CD4-positive, alpha-beta T cell treated with Interleukin-12 subunit alpha and Interleukin-12 subunit beta, for 1 hour (primary cell): ENCODE measurements around the gene TMPRSS11B.
A peak's percentile ranks its signal among the peaks of the same experiment; 100 is the strongest.
"Not testable (repeated sequence)": the region's sequence is repeated elsewhere in the genome, so short reads cannot be mapped to it uniquely, and the experiment has no call there.

Experiments
- DNase-seq: peaks from one replicate; pipeline ENCODE4 v3.0.0-alpha.2; 2020

TMPRSS11B gene, protein sequence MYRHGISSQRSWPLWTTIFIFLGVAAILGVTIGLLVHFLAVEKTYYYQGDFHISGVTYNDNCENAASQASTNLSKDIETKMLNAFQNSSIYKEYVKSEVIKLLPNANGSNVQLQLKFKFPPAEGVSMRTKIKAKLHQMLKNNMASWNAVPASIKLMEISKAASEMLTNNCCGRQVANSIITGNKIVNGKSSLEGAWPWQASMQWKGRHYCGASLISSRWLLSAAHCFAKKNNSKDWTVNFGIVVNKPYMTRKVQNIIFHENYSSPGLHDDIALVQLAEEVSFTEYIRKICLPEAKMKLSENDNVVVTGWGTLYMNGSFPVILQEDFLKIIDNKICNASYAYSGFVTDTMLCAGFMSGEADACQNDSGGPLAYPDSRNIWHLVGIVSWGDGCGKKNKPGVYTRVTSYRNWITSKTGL

DNA sequence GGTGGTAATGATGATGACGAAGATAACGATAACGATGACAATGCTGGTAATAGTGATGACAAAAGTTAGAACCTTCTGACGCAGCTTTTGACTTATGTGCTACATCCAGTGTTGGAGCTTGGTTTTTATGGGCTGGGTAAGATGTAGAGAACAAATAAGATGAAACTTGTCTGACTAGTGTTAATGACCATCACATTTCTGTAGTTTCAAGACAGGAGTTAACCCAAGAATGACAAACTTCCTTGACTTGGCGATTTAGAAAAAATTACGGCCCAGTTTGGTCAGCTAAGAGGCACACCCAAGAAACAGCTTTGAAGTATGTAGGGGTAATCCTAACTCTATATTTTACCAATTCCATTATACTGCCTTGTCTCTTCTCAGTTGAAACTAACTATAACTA, at the start of gene TMPRSS11B:
Gene TMPRSS11B (minus strand): TSS at position 101 of the 400 bp plus-strand sequence. CDS start 136 bp downstream, outside the sequence.
- no peak for DNase-seq

DNA sequence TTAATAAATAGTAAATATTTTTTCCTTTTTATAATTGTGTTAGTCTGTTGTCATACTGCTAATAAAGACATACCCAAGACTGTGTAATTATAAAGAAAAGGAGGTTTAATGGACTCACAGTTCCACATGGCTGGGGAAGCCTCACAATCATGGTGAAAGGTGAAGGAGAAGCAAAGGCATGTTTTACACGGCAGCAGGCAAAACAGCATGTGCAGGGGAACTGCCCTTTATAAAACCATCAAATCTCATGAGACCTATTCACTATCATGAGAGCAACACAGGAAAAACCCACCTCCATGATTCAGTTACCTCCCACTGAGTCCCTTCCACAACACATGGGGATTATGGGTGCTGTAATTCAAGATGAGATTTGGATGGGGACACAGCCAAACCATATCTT, 45.8 kb upstream of the TMPRSS11B start:
- no peak for DNase-seq

DNA sequence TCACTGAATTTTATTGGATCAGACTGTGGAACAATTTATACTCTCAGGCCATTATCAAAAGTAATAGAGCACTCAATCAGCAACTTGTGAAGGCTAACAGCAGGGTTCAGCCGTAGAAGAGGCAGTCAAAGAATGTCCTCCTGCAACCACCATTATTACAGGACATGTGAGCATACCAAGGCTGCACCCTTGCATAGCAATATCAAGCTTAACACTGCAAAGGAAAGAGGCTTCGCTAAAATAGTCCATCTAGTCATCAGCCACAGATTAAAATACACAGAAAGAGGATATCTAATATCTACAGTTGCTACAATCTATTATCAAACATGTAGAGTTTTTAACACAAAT, 42.9 kb upstream of the TMPRSS11B start:
- DNase-seq: no peak

DNA sequence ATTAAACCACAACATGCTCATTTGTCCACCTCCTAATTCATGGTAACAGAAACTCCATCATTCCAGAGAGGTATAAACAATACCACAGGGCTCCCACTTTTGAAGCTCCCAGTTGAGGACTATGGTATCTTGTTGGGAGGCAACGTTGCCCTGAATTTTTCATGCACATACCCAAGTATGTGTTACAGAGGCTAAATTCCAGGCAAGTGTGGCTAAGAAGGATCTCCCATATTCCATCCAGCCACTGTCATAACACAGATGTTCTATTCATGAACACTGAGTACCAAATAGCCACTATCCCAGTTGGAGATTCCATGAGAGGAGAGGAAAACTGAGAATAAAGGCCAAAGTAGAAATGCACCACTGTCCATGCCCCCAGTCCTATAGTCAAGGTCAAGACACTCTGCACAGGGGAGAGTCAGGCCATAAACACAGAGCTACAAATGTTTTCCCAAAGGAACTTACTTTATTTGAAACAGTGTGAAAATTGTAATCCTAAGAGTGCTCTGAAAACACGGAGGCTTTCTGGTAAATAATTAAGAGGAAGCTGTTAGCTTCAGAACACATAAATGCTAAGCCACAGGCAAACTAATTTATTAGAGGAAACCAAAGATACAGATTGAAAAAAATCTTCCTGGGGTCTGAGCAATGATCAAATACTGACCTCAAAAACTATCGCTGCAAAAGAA, 42.4 kb upstream of the TMPRSS11B start:
- no peak for DNase-seq

DNA sequence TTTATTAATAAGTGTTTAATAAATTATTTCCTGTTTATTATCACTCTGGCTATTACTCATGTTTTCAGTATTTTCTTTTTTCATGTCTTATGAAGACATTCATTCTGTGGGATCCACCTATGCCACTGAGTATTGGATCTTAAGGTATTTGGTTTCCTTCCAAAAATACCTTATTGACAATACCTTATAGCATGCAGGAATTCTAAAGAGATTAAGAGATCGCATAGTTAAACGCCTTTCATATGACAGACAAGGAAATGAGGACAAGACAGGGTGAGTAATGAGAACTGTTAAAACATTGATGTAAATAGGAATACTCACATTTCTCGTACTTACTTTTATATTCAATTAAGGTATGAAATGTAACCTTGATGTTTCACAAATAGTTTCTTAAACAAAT, 38.2 kb upstream of the TMPRSS11B start:
- no peak for DNase-seq

DNA sequence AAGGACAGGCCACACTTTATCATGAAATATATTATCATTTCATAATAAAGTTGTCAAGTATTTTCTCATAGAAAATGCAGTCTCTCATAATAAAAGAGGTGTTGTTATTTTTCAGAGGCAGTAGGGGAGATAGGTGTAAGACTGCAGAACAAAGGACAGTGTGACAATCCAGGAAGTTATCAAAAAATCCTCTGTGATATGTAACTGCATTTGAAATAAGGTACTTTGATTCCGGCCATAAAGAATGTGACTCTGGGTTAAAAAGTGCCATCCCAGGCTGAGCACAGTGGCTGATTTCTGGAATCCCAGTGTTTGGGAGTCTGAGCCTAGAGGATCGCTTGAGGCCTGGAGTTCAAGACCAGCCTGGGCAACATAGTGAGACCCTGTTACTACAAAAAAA, 37.6 kb upstream of the TMPRSS11B start:
- no peak for DNase-seq

DNA sequence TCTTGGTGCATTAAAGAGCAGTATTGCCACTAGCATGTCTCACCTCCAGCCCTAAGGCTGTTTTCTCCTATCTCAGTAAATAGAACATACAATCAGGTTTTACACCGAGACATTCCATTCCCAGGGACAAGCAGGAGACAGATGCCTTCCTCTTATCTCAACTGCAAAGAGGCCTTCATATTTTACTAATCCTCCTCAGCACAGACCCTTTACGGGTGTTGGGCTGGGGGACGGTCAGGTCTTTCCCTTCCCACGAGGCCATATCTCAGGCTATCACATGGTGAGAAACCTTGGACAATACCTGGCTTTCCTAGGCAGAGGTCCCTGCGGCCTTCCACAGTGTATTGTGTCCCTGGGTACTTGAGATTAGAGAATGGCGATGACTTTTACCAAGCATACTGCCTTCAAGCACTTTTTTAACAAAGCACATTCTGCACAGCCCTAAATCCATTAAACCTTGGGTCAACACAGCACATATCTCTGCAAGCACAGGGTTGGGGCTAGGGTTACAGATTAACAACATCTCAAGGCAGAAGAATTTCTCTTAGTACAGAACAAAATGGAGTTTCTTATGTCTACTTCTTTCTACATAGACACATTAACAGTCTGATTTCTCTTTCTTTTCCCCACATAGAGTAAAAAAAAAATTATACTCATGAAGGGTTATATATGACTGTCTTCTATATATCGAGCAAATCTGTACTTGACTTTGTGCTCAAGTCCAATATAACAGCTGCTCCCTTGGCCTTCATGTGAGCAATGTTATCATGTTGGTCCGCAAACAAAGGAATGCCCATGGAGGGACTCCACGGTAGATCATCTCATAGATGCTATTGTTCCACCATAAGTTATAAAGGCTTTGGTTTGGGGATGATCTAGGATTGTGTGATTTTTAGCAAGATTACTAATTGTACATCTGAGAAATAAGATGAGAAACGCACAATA, 36.6 kb upstream of the TMPRSS11B start:
- DNase-seq: not testable (repeated sequence)

DNA sequence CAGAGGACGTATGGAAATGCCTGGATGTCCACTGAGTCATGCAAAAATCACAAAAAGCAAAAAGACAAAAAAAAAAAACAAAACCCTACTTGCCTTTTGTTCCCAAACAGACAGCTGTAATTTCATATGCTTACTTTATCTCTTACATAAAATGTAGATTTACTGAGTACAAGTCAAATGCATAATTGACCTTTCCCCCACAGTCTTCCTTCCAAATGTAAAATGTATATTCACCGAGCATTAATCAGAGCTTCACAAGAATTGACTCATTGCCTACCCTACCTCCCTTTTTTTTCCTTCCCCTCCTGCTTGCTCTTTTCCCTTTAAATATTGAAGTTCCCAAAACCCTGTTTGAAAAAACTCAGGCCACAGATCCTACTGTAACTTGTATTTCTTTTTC, 32.5 kb upstream of the TMPRSS11B start:
- DNase-seq: no peak

DNA sequence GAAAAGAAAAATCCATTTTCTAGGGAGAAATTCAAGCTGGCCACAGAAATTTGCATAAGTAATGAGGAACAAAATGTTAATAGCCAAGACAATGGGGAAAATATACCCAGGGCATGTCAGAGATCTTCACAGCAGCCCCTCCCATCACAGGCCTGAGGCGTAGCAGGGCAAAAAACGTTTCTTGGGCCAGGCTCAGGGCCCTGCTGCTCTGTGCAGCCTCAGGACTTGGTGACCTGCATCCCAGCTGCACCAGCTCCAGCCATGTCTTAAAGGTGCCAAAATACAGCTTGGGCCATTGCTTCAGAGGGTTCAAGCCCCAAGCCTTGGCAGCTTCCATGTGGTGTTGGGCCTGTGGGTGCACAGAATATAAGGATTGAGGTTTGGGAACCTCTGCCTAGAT, 32.1 kb upstream of the TMPRSS11B start:
- DNase-seq: no peak

DNA sequence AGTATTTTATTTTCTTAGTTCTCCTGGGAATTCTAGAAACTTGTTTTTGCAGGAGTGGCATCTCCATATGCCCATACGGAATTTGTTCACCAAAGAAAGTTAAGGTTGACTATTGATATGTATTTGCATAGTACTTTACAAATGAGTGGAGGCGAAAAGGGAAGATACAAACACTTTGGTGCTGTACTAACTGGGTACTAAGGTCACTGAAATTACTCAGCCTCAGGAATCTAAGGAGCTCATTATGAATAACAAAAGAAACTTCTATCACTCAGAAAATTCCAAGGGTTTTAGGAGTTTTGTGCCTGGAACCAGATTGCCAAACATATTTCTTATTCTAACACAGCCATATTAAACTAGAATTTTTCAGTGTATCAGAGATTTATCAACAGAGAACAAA, 27.4 kb upstream of the TMPRSS11B start:
- no peak for DNase-seq

DNA sequence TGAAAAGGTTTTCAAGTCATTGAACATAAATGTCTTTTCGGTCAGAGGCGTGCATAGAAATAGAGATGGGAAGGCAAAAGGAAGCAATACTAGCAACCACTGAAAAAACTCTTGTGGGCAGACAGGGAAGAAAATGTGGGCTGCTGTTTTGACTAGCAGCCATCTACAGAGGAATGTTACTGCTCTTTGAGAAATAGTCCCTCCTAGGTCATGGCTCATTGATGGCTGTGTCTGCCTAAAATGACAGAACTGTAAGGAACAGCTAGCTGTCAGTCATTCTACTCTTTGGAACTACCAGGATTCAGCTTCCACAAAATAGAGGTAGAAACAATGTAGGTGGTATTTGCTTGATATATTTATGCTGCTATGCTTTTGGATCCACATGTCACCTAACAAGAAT, 26.9 kb upstream of the TMPRSS11B start:
- DNase-seq: no peak

DNA sequence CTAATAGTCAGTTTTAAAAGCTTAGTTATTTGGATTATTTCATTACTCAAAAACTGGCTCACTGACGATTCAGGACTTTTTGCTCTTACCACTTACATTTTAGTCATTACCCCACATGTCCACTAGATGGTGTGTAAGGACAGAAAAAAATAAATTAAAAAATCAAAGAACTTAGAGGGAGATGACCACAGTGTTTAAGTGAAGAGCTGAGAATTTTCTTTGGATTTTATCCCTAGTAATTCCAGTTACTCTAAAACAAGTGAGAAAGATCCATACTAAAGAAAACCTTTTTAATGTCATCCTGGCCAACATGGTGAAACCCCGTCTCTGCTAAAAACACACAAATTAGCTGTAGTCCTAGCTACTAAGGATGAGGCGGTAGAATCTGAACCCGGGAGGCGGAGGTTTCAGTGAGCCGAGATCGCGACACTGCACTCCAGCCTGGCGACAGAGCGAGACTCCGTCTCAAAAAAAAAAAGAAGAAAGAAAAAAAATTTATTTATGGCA, 26.4 kb upstream of the TMPRSS11B start:
- DNase-seq: peak; percentile 53

DNA sequence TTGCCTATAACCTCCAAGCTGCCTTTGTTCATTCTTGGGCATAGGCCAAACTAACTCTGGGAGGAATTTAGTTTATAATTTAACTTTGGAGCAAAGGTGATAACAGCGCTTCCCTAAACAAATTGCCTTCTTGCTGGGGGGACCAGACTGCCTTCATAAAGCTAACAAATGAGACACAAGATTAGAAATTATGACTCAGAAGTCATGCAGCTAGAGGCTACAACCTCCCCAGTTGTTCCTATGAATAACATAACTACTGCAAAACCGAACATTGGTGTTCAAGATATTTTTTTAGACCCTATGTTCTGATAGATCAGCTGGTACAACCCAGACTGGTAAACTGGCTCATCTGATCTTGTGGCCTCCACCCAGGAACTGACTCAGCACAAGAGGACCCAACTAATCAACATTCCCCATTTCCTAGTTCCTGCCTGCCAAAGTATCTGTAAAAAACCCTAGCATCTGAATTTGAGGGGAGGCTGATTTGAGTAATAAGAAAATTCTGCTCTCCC, 22.0 kb upstream of the TMPRSS11B start:
- no peak for DNase-seq

DNA sequence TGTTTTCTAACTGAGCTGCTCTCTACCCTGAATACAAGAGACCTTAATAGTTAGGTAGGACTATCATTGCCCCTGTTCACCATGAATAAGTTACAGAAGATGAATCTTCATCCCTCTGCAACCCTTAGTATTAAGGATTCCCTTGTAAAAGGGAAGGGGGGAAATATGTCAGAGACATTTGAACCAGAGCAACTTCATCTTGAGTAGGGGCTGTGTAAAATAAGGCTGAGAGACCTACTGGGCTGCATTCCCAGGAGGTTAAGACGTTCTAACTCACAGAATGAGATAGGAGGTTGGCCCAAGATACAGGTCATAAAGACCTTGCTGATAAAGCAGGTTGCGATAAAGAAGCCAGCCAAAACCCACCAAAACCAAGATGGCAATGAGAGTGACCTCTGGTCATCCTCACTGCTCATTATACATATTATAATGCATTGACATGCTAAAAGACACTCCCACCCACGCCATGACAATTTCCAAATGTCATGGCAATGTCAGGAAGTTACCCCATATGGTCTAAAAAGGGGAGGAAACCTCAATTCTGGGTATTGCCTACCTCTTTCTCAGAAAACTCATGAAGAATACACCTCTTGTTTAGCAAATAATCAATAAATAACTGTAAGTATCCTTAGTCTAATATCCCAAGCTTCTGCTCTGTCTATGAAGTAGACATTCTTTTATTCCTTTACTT, 19.5 kb upstream of the TMPRSS11B start:
- no peak for DNase-seq

DNA sequence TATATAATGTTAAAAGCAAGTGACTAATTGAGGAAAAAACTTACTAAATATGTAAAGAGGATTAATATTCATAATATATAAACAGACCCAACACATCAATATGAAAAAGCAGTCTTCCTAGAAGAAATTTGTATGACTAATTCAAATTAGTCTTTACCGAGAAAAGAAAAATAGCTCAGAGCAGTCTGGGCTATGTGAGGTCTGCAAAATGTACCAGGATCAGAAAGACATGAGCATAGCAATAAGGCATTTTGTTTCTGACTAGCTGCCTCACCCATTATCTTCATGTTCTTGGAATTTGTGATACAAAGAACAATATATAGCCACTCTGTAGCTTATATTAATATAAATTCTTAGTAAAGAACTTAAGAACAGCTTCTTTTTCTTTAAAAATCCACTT, 13.7 kb upstream of the TMPRSS11B start:
- no peak for DNase-seq

DNA sequence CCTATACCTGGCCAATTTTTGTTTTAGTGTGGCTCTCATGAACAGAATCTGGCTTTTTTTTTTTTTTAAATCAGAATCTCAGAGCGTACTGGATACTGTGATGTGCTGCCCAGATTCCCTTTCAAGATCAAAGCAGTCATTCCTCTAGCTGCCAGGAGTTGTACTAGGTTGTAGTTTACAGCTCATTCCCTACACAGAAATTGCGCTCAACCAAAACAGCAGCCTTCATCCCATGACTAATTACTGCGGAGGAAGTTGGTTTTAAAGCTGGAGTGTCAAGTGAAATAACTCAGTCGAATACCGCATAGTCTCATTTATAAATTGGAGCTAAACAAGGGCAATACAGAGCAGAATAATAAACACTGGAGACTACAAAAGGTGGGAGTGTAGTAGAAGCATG, 12.2 kb upstream of the TMPRSS11B start:
- no peak for DNase-seq

DNA sequence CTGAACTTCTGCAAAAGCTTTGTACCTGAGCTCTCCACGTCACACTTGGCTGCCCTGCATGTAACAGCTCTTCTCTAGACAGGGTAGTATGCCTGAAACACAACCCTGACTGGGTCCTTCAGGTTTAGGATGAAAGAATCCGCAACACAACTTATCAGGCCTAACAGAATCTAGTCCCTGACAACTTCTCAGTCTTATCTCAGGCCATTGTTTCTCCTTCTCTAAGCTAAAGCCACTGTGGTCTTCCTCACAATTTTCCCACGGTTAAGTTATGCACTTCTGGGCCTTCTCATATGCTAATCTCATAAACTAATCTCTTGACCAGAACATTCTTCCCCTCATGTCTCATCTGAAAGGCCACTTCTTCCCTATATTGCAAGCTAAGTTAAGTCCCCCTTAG, 10.8 kb upstream of the TMPRSS11B start:
- DNase-seq: no peak

DNA sequence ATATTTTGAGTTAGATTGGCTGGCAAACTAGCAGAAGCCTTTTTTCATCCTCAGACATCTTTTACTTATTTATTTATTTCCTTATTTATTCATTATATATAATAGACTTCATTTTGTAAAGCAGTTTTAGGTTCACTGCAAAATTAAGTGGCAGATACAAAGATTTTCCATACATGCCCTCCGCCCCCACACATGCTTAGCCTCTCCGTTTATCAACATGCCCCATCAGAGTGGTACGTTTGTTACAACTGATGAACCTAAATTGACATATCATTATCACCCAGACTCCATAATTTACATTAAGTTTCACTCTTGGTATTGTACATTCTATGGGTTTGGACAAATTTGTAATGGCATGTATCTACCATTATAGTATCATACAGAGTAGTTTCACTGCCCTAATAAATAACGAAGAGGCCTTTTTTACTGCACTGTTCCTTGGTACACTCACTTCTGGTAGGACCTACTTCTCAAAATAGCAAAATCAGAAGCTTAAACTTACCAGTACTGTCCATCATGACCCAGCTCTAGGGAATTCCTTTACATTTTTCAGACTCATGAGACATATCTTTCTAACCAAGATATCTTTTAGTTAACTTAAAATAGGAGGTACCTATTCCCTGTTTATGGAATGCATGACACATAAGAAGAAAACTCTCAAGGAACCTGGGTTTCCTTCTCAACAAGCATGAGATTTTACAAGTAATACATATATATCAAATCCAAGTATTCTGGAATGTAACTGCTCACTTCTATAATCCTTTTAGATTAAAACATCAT, 4.8 kb upstream of the TMPRSS11B start:
- no peak for DNase-seq

DNA sequence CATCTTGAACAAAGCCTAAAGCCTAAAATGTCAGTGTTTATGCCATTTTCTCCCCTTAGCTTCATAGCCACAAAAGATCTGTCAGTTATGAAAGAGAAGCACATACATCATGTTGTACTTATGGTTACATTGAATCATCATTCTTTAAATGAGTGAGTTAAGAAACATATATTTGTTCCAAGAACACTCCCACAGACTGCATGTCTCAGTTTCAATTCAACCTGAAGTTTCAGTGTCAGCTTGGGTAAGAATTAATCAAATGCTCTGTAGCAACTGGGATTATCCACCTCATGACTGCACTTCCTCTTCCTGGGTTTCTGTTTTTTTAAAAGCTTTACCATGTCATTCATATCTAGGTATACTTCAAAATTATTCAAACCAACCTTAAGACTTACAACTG, 3.9 kb upstream of the TMPRSS11B start:
- DNase-seq: no peak

DNA sequence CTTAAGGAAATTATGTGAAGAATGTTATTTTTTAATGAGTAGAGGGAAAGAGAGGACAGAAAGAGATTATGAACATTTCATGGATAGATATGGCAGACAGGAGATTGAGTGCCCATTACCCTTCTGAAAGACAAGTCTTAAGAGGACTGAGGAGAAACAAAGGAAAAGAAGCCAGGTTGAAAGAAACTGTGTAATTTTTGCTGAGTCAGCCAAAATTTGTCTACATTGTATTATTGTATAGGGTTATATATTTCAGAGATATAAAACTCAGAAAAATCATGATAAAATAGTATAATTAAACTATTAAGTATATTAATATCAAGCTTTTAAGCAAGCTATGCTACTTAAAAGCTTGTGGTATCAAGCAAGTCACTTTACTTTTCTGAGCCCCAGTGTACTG, 4.9 kb downstream of the TMPRSS11B start:
- no peak for DNase-seq

DNA sequence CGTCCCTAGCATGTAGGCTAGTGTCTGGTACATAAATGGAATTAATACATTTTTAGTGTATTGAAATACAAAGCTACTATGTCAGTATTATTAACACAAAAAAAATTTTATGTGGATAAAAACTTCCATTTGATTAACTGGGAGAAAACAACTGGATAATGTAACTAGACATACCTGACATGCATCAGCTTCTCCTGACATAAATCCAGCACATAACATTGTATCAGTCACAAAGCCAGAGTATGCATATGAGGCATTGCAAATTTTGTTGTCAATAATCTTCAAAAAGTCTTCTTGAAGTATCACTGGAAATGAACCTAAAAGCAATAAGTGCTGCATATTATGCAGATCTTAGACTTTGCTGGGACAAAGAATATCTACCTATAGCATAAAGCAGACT, 16.9 kb downstream of the TMPRSS11B start:
- no peak for DNase-seq

DNA sequence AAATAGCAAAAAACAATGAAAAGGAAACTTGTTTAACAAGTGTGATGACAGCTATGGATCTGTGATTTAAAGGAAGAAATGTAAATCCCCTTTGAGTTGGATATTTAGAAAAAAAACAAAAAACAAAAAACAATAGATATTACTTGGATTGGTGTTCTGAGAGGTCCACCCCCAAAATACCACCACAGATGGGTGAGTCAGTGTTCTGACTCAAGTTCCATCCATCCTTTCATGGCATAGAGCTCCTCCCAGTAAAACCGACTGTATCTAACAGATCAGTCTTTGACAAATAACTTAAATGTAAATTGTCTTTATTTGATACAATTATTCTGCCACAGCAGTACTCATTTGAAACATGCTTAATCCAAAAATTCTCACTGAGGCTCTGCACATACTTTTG, 27.4 kb downstream of the TMPRSS11B start:
- DNase-seq: no peak
